ENCODE results near the gene PDE4C.

GRCh38 chr19:18264971-18265540 is 38.8 kb upstream of the PDE4C start:
- TF ChIP-seq CTCF (conservative IDR thresholded peaks at IDR 0.05; ENCODE audit: low read length): no peak
- no peak for TF ChIP-seq EZH2phosphoT487 (IDR thresholded peaks at IDR 0.05; ENCODE audit: borderline replicate concordance, low read depth, low read length)
